Common myeloid progenitor, CD34-positive (primary cell): Measurements from ENCODE around the gene ISM2.

ENCODE experiments used
- CTCF ChIA-PET: fragments of 350-600 bp; sonication (Branson Sonifier 250); formaldehyde crosslinking; loops from one replicate; lab custom pipeline; 2021; ENCODE audit warnings: antibody characterized with exemption; lab: Charles Lee
- POLR2A ChIA-PET: fragments of 350-600 bp; sonication (Branson Sonifier 250); formaldehyde crosslinking; loops from one replicate; lab custom pipeline; 2021; ENCODE audit warnings: antibody characterized with exemption; lab: Charles Lee
- DNase-seq, 3 donors: peaks; one replicate each; pipeline versions ENCODE4 v3.0.0 to v3.0.0-alpha.2; 2013
- H3K27ac ChIP-seq, 2 experiments: 1 replicate in 1 of 2; 2 replicates in 1 of 2; pipeline ENCODE4 v1.7.0; 2013; ENCODE audit warnings: inconsistent platforms in 2 of 2, low read length in 2 of 2, mild to moderate bottlenecking in 2 of 2, low read depth in 1 of 2, moderate library complexity in 1 of 2; ENCODE audit not compliant: severe bottlenecking in 2 of 2, insufficient read depth in 1 of 2, poor library complexity in 1 of 2
- H3K27me3 ChIP-seq, 5 experiments: replicated peaks in 2 of 5; 1 replicate in 3 of 5; 2 replicates in 2 of 5; pipeline versions ENCODE4 v1.6.1 to v1.7.0; 2013; ENCODE audit warnings: low read length in 4 of 5, mild to moderate bottlenecking in 2 of 5, moderate library complexity in 2 of 5, inconsistent platforms in 1 of 5; ENCODE audit not compliant: insufficient read depth in 5 of 5, control insufficient read depth in 4 of 5
- H3K36me3 ChIP-seq, 4 experiments: 1 replicate in 2 of 4; 2 replicates in 2 of 4; pipeline versions ENCODE4 v1.6.1 to v1.7.0; 2013; ENCODE audit warnings: low read length in 3 of 4, control low read depth in 1 of 4, mild to moderate bottlenecking in 1 of 4; ENCODE audit not compliant: control insufficient read depth in 4 of 4, insufficient read depth in 4 of 4
- H3K4me1 ChIP-seq, 4 experiments: 1 replicate in 3 of 4; 2 replicates in 1 of 4; pipeline versions ENCODE4 v1.6.1 to v1.7.1; 2013; ENCODE audit warnings: low read length in 3 of 4, mild to moderate bottlenecking in 3 of 4, control low read depth in 1 of 4, inconsistent platforms in 1 of 4, moderate library complexity in 1 of 4; ENCODE audit not compliant: control insufficient read depth in 4 of 4, insufficient read depth in 4 of 4; ENCODE audit errors: control extremely low read depth in 1 of 4
- H3K4me3 ChIP-seq, 7 experiments: 1 replicate in 4 of 7; 2 replicates in 3 of 7; pipeline versions ENCODE4 v1.5.1 to v1.7.0; 2013; ENCODE audit warnings: mild to moderate bottlenecking in 7 of 7, low read length in 6 of 7, moderate library complexity in 6 of 7, inconsistent platforms in 2 of 7, low read depth in 2 of 7, control low read depth in 1 of 7; ENCODE audit not compliant: insufficient read depth in 4 of 7, control insufficient read depth in 1 of 7; ENCODE audit errors: extremely low read depth in 1 of 7
- H3K9me3 ChIP-seq, 5 experiments: 1 replicate in 4 of 5; 2 replicates in 1 of 5; pipeline versions ENCODE4 v1.6.1 to v1.7.1; 2013; ENCODE audit warnings: low read length in 4 of 5, mild to moderate bottlenecking in 2 of 5, inconsistent platforms in 1 of 5, low read depth in 1 of 5, moderate library complexity in 1 of 5; ENCODE audit not compliant: control insufficient read depth in 4 of 5, insufficient read depth in 2 of 5; ENCODE audit errors: control extremely low read depth in 1 of 5
- WGBS: methylation state at CpG from one replicate; pipeline ENCODE4 v1.1.5; 2013; ENCODE audit not compliant: insufficient coverage; 5-methylcytosine and 5-hydroxymethylcytosine counted together

Gene ISM2

DNA sequence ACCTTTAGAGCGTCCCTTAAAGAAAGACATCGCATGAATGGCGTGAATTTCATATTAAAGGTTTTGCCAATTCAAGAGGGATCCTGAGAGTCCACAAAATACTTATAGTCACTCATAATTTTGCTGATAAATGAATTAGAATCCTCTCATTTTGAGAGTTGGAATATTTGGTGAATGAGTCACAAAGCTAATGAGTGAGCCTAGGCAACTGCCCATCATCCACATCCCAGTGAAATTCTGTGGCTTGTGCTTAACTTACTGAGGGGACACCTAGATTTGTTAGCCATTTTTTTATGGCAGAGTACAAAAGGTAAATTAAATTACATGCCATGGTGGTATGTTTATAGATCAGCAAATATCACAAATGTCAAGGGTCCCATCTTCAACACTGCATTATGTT lies 62.6 kb downstream of the ISM2 start:
- no peak for DNase-seq
- Histone ChIP-seq H3K36me3 (peaks cover 24 to 71% (median 35%) of the 10 kb centered on the region in 4 experiments), H3K9me3 (no peaks in the 10 kb centered on the region), H3K4me3 (no peak overlapping the region), H3K27me3 (no peaks in the 10 kb centered on the region), H3K4me1 (no peaks in the 10 kb centered on the region), H3K27ac (no peak overlapping the region)
- WGBS = no CpG with 5 or more reads among the region's 3 CpGs
- ChIA-PET POLR2A (no interaction called here), CTCF (interaction anchor here (1.1 kb wide), 1 partner anchor 10 kb away, joined by 5 read pairs; no protein-coding TSS in a partner anchor)

DNA sequence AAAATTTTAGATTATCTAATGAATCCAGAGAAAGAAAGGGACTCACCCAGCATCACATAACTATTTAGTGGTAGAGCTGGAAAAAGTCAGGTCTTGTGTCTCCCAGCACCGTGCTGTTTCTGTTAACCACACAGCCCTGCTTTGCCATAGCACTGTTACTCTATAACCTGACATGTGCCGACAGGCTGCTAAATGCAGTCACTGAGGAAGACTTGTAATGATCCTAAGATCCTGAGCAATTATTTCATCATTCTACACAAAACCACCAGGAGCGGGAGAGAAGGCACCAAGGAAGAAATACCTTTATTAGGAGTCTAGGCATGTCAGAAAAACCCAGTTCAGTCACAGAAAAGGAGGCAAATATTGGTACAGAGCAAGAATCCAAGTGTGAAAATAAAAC lies 72.2 kb downstream of the ISM2 start:
- Histone ChIP-seq H3K4me1 (no peaks in the 10 kb centered on the region), H3K36me3 (peaks cover 56 to 91% (median 68%) of the 10 kb centered on the region in 4 experiments), H3K27ac (no peak overlapping the region), H3K9me3 (peaks cover 0 to 8% (median 2%) of the 10 kb centered on the region in 5 experiments), H3K4me3 (no peak overlapping the region), H3K27me3 (no peaks in the 10 kb centered on the region)
- POLR2A ChIA-PET = no interaction called here
- no CpG with 5 or more reads among the region's 3 CpGs for WGBS
- DNase-seq = no peak
- CTCF ChIA-PET = interaction anchor here (2.1 kb wide), 1 partner anchor 11 kb away, joined by 5 read pairs; no protein-coding TSS in a partner anchor

DNA sequence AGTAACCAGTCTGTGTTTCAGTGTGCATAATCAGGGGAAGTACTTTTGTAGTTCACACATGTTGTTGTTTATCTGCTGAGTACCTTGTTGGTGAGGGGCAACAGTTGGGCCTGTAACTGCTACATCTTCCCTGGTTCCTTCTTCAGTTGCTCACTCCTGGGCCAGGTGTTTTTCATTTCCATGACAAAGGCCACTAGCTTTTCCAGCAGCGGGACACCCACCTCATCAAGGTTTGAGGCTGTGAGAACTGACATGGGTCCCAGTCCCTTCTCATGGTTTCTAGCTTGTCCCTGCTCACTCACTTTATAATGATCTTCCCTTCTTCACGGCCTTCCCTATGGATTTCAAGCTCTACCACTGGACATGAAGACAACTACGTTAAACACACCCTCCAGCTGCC lies 73.8 kb downstream of the ISM2 start:
- WGBS = 100% methylated on average over 3 of the region's 3 CpGs
- DNase-seq = no peak
- Histone ChIP-seq H3K4me3 (no peak overlapping the region), H3K4me1 (peaks cover 0 to 2% (median 0%) of the 10 kb centered on the region in 4 experiments), H3K27ac (no peak overlapping the region), H3K36me3 (peaks cover 50 to 93% (median 67%) of the 10 kb centered on the region in 4 experiments), H3K27me3 (no peaks in the 10 kb centered on the region), H3K9me3 (peaks cover under 1 to 23% (median 4%) of the 10 kb centered on the region in 5 experiments)
- ChIA-PET CTCF (no interaction called here), POLR2A (no interaction called here)
